ENCODE results near the gene FAM156A.
"Not testable (repeated sequence)": the region's sequence is repeated elsewhere in the genome, so short reads cannot be mapped to it uniquely, and the experiment has no call there.

FAM156A gene

GRCh38 chrX:52979993-52980392 lies 21.7 kb upstream of the FAM156A start:
- DNase-seq (ENCODE audit: low read depth) = no peak
- H3K4me3 ChIP-seq (ENCODE audit: control insufficient read depth, low read depth, low read length) = no peak overlapping the region
- TF ChIP-seq CTCF (conservative IDR thresholded peaks at IDR 0.05; ENCODE audit: control insufficient read depth, insufficient read depth, low read depth, low read length) = no peak

- TF ChIP-seq CTCF (conservative IDR thresholded peaks at IDR 0.05; ENCODE audit: control insufficient read depth, insufficient read depth, low read depth, low read length) = no peak
- DNase-seq (ENCODE audit: low read depth) = no peak
- no peak overlapping the region for H3K4me3 ChIP-seq (ENCODE audit: control insufficient read depth, low read depth, low read length)
Measured at GRCh38 chrX:52979568-52979967, 21.2 kb upstream of the FAM156A start.

GRCh38 chrX:52977953-52978352 lies 19.6 kb upstream of the FAM156A start:
- TF ChIP-seq CTCF (conservative IDR thresholded peaks at IDR 0.05; ENCODE audit: control insufficient read depth, insufficient read depth, low read depth, low read length) = no peak
- H3K4me3 ChIP-seq (ENCODE audit: control insufficient read depth, low read depth, low read length) = no peak overlapping the region
- DNase-seq (ENCODE audit: low read depth) = no peak

GRCh38 chrX:52975576-52975975 lies 17.3 kb upstream of the FAM156A start:
- H3K4me3 ChIP-seq (ENCODE audit: control insufficient read depth, low read depth, low read length); DNase-seq (ENCODE audit: low read depth): not testable (repeated sequence)

GRCh38 chrX:52974336-52974992 lies 16.1 kb upstream of the FAM156A start:
- not testable (repeated sequence) for H3K4me3 ChIP-seq (ENCODE audit: control insufficient read depth, low read depth, low read length); DNase-seq (ENCODE audit: low read depth)

- DNase-seq (ENCODE audit: low read depth); H3K4me3 ChIP-seq (ENCODE audit: control insufficient read depth, low read depth, low read length): not testable (repeated sequence)
Measured at GRCh38 chrX:52967922-52968321, 9.6 kb upstream of the FAM156A start.

- not testable (repeated sequence) for H3K4me3 ChIP-seq (ENCODE audit: control insufficient read depth, low read depth, low read length); DNase-seq (ENCODE audit: low read depth)
Measured at GRCh38 chrX:52966993-52967738, 8.8 kb upstream of the FAM156A start.

GRCh38 chrX:52958961-52959360 lies 643 bp upstream of the FAM156A start:
- DNase-seq (ENCODE audit: low read depth); H3K4me3 ChIP-seq (ENCODE audit: control insufficient read depth, low read depth, low read length): not testable (repeated sequence)

GRCh38 chrX:52949884-52950283 lies 8.4 kb downstream of the FAM156A start:
- DNase-seq (ENCODE audit: low read depth); H3K4me3 ChIP-seq (ENCODE audit: control insufficient read depth, low read depth, low read length): not testable (repeated sequence)

GRCh38 chrX:52949325-52949724 lies 9.0 kb downstream of the FAM156A start:
- H3K4me3 ChIP-seq (ENCODE audit: control insufficient read depth, low read depth, low read length); DNase-seq (ENCODE audit: low read depth): not testable (repeated sequence)

GRCh38 chrX:52948265-52948664 lies 10.1 kb downstream of the FAM156A start:
- not testable (repeated sequence) for DNase-seq (ENCODE audit: low read depth); H3K4me3 ChIP-seq (ENCODE audit: control insufficient read depth, low read depth, low read length)

GRCh38 chrX:52947501-52947900 lies 10.8 kb downstream of the FAM156A start:
- not testable (repeated sequence) for DNase-seq (ENCODE audit: low read depth); H3K4me3 ChIP-seq (ENCODE audit: control insufficient read depth, low read depth, low read length)

GRCh38 chrX:52945838-52946494 lies 12.4 kb downstream of the FAM156A start:
- DNase-seq (ENCODE audit: low read depth); H3K4me3 ChIP-seq (ENCODE audit: control insufficient read depth, low read depth, low read length): not testable (repeated sequence)

GRCh38 chrX:52941728-52942127 lies 16.6 kb downstream of the FAM156A start:
- not testable (repeated sequence) for DNase-seq (ENCODE audit: low read depth); H3K4me3 ChIP-seq (ENCODE audit: control insufficient read depth, low read depth, low read length)

- DNase-seq (ENCODE audit: low read depth) = not testable (repeated sequence)
Measured at GRCh38 chrX:52940704-52941103, 17.6 kb downstream of the FAM156A start.

More at GRCh38 chrX:52940704-52941103, 17.6 kb downstream of the FAM156A start:
- H3K4me3 ChIP-seq (ENCODE audit: control insufficient read depth, low read depth, low read length) = not testable (repeated sequence)
